GM12891 (cell line): ENCODE data around the gene EIF1.

ENCODE experiments used
- PAX5 ChIP-seq: IDR thresholded peaks from 2 replicates; pipeline ENCODE4 v1.6.1; 2011; ENCODE audit warnings: low read length, moderate library complexity, mild to moderate bottlenecking; ENCODE audit not compliant: insufficient read depth, severe bottlenecking
- POLR2A ChIP-seq: IDR thresholded peaks from 2 replicates; pipeline ENCODE4 v1.6.1; 2011; ENCODE audit warnings: low read depth, low read length, control low read depth
- POLR2AphosphoS5 ChIP-seq: IDR thresholded peaks from 2 replicates; pipeline ENCODE4 v1.6.1; 2011; ENCODE audit warnings: low read depth, low read length, control low read depth
- POU2F2 ChIP-seq: IDR thresholded peaks from 2 replicates; pipeline ENCODE4 v1.6.1; 2011; ENCODE audit warnings: low read depth, mild to moderate bottlenecking, control low read depth, low read length, moderate library complexity
- SPI1 ChIP-seq: IDR thresholded peaks from 2 replicates; pipeline ENCODE4 v1.6.1; 2011; ENCODE audit warnings: low read depth, low read length, control low read depth

- TF ChIP-seq POLR2A (no peak), SPI1 (peak; percentile 22; the same call in 1 of the 2 replicates), POLR2AphosphoS5 (no peak), PAX5 (no peak), POU2F2 (no peak)
These were observed 7.5 kb downstream of the EIF1 start for GRCh38 chr17:41695954-41696757.
